Hypothalamus (tissue), 51 donors: Measurements from ENCODE around the gene ATXN1.
A peak's percentile ranks its signal among the peaks of the same experiment; 100 is the strongest.
"Not testable (repeated sequence)": the region's sequence is repeated elsewhere in the genome, so short reads cannot be mapped to it uniquely, and the experiment has no call there.

Experiments
- DNase-seq, 51 donors: peaks; one replicate each; lab custom pipeline; 2025; lab: John Stamatoyannopoulos, UW

The ATXN1 gene

DNA sequence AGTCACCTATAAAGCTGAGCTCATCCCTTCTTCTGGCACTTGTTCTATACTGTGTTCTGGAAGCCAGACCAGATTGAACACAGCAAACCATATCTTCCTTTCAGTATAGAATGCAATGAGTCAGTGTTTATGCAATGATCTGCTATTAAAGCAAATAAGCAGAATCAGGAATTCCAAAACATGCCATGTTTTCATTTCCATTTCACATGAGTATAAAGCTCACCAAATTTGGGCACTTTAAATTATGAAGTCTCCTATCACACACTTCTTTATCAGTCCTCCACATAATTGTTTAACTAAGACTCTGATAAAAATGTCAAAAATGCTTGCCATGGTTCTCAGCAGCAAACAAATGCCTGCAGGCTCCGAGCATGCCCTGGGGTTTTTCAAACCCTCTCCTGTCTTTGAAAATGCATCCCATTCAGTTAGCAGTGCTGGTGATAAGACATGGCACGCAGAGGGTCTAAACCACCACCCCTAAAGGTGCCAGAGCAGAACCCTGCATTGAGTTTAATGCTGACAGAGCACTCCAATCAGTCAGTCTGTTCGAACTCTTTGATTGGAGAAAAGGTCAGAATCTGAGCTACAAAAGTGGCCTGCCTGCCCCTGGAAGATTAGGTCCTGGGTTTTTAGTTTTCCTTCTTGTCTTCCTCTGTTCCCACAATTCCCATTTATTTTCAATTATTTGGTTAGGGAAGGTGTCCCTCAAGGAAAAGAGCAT, 288.8 kb downstream of the ATXN1 start:
- no peak for DNase-seq

DNA sequence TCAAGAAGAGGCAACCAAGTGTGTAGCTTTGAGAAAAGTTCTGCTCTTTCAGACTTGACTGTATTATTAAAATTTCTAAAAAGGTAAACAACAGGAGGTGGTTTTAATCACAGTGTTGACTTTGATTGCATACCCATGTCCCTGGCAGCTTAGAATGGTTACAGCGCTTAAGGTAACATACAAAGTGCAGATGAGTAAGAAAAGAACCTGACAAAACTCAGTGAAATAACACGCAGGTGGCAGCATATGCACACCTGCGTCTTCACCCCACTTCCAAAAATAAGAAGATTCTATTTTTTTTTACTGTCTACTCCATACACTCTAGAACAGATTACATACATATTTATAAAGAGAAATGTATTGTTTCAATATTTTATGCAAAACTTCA, 289.4 kb downstream of the ATXN1 start:
- no peak for DNase-seq

DNA sequence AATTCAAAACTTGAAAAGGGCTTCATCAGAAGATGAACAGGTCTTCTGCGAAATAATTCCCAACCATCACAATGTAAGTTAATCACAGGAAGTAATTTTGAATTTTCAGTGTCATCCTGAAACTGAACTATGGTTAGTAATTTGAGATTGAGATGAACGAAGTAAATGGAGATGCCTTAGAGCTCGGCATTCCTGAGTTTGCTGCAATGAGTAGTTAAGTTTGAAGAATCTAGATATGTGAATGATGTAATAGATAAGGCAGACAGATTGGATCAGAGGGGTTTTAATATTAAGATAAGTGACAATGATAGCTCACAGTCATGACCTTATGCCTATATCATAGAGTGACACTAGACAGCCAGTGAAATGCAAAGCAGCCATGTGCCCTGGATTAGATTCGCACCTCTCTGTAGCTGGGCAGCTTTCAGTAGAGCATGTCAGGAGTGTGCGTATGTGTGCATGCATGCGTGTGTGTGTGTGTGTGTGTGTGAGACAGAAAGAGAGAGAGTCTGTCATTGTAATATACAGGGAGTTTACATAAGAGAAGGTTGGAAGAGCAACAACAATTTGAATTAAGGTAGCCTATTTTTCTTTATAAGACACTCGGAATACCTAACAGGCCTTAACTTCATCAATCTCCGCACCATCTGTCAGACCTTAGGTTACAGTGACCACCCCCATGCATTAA, 289.9 kb downstream of the ATXN1 start:
- DNase-seq, result no peak

DNA sequence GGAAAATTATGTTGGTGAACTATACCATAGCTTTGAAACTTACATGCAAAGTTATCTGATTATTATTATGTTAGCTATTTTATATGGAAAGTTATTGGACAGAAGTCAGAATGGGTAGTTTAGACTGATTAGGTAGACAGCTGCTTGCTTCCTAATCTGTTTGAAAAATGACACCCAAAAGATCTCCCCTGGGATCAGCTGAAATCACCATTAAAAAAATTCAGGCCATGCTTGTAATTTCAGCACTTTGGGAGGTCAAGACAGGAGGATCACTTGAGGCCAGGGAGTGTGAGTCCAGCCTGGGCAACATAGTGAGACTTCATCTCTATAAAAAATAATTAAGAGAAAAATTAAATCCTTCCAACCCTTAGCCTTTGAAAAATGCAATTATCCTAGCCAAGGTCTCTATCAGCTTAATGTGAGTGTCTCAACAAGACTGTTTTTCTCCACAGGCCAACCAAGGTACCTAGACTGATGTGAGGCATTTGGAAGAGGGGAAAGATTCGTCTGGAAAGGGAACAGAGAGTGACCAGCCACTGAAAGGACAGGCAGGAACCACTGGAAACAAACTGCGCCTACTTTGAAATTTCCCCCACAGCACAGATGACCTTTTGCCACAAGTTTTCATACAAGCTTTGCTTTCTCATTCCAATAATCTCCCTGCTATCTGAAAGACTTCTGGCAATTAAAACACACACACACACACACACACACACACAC, 290.6 kb downstream of the ATXN1 start:
- DNase-seq, result no peak

DNA sequence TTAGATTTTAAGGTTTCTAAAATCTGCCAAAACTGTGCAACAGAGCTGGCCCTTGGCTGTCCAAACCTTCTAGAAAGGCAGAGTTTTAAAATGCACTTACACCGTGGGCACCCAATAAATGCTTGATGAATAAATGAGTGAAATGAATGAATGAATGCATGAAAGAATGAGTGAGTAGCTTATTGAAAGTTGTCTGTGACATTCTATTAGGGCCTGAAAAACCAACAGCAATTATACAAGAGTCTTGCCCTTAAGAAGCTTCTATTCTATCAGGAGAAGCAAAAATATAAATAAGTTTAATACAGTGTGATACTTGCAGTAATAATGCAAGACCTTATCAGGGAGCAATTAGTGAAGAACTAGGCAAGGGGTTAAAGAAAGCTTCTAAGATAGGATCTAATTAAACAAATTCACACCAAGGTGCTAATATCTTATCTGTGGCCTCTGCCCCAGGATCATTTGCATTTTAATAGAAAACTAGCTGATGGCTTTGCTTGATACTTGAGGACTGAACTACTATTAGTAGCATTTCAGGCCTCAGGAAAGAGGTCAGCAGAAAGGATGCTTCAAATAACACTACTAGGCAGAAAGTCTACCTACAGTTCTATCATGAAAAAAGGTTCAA, 292.2 kb downstream of the ATXN1 start:
- no peak for DNase-seq

DNA sequence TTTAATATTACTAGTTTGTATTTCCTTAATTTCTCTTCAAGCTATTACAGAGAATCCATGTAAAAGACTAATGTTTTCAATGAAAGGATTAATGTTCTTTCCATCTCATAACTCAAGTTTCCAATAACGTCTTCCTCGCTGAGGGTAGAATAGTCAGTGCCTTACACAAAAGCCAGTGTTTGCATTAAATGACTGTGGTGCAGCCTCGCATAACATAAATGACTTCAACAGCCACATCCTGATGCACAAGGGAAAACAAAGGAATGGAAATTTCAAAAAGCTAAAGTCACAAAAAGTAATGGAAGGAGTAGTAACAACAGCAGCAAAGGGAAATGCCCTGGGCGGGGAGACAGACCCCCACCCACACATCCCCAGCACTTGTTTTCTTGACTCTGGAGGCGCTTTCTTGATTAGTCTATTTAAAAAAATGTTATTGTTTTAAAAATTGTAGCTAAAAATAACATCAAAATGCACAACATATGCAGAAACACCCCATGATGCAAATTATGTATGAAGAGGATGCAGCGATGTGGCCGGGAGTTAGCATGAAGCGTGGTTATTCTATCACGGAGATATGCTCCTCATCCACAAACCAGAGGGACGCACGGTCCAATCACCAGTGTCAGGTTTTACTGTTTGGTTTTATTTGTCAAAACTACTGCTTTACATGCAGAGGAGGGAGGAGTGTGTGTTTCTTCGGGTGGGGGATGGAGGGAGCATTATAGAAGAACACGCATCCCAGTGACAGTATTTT, 294.3 kb downstream of the ATXN1 start:
- no peak for DNase-seq

DNA sequence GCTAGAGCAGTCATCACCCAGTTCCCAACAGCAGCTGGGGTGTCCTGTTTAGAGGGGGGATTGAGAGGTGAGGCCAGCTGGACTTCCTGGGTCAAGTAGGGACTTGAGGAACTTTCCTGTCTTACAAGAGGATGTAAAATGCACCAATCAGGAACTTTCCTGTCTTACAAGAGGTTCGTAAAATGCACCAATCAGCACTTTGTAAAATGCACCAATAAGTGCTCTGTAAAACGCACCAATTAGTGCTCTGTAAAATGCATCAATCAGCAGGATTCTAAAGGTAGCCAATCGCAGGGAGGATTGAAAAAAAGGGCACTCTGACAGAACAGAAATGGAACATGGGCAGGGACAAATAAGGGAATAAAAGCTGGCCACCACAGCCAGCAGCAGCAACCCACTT, 297.2 kb downstream of the ATXN1 start:
- no peak for DNase-seq

DNA sequence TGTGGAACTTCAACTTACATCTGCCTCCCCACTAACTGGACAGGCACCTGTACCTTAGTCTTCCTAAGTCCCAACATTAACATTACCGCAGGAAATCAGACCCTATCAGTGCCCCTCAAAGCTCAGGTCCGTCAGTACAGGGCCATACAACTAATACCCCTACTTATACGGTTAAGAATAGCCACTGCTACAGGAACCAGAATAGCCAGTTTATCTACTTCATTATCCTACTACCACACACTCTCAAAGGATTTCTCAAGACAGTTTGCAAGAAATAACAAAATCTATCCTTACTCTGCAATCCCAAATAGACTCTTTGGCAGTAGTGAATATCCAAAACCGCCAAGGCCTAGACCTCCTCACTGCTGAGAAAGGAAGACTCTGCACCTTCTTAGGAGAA, 298.0 kb downstream of the ATXN1 start:
- DNase-seq, result not testable (repeated sequence)

DNA sequence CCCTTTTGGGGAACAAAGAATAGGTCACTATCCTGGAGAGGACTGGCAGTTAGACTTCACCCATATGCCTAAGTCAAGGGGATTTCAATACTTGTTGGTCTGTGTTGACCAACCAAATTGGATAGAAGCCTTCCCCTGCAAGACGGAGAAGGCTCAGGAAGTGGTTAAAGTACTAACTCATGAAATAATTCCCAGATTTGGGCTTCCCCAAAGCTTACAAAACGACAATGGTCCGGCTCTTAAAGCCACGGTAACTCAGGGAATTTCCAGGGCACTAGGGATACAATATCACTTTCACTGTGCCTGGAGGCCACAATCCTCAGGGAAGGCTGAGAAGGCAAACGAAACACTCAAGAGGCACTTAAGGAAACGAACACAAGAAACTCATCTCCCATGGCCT, 299.8 kb downstream of the ATXN1 start:
- no peak for DNase-seq

DNA sequence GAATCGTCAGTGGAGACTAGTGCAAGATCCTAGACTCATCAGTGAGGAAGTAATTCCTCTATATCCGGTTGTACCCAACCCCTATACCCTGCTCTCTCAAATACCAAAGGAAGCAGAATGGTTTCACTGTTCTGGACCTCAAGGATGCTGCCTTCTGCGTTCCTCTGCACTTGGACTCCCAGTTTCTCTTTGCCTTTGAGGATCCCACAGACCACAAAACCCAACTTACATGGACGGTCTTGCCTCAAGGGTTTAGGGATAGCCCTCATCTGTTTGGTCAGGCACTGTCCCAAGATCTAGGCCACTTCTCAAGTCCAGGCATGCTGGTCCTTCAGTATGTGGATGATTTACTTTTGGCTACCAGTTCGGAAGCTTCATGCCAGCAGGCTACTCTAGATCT, 301.8 kb downstream of the ATXN1 start:
- not testable (repeated sequence) for DNase-seq

DNA sequence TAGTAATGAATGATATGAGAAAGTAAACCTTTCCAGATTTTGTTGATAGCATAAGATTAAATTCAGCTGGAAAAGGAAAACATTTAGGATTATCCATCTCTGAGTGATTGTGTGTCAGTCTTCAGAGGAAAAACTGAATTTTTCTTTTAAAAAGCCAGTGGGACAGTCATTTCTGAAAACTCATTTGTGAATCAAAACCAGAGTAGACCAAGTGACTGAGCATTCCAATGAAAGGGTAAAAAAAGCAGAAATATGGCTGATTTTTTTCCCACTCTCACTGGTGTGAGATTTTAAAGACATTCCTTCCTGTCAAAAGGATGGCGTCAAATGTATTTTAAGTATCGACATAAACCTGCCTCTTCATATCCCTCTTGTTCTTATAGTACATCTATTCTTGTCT, 308.9 kb downstream of the ATXN1 start:
- DNase-seq, result no peak

DNA sequence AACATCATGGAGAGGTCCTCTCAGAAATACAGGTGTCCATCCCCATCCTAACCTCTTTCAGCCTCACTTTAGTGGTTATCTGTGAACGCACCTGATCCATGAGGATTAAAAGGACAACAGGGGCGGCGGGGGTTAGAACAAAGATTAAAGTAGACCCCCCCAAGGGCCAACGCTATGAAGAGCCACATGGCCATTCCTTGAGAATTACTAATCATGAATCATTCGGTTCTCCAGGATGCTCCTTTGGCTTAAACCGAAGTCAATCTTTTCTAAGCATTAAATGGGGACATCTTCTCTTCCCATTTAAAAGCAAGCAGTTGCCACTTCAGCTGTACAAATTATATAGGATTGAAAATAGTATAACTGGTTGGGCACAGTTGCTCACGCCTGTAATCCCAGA, 310.4 kb downstream of the ATXN1 start:
- DNase-seq, result no peak

DNA sequence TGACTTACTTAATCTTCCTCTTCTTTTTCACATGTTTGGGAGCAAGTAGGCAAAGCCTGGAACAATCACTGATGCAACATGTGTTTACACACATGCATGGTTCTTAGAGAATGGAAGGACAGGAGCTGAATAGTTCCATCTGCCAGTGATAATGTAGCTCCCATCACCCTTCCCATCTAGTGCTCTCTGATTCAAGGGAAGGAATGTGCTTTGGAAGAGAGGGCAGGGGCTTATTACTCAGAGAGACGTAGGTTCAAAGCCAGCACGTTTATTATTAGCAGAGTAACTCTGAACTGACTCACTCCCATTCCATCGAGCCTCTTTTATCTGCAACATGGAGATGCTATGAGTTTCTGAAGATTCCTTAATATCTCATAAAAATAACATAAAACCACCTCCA, 311.0 kb downstream of the ATXN1 start:
- DNase-seq, result no peak

DNA sequence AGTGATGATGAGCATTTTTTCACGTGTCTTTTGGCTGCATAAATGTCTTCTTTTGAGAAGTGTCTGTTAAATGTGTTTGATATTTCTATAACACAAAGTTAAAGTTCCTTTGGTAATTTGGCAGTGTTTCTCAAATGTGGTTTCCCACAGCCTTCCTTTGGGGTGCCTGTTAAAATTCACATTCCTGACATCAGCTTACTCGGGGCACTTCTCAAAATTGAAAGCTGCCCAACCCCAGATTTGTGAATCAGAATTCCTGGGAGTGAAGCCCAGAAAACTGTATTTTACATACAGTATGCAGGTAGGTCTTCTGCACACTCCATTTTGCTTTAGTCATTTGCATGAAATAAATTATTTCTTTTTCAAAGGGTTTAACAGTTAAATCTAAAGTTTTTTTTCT, 315.0 kb downstream of the ATXN1 start:
- no peak for DNase-seq

DNA sequence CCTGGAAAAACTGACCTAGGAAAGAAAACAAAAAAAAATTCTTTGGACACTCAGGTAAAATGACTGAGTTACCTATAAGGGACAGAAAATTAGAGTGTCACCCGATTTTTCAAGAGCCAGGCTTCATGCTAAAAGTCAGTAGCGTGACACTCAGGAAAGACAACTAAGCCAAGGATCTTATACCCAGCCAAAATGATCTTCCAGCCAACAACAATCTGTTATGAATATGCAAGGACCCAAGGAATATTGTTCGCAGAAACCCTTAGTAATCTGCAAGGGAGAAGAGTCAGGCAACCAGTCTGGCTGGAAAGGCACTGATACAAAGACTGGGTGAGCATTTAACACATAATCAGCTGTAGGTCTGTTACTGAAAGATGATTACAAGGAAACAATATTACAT, 319.2 kb downstream of the ATXN1 start:
- no peak for DNase-seq

DNA sequence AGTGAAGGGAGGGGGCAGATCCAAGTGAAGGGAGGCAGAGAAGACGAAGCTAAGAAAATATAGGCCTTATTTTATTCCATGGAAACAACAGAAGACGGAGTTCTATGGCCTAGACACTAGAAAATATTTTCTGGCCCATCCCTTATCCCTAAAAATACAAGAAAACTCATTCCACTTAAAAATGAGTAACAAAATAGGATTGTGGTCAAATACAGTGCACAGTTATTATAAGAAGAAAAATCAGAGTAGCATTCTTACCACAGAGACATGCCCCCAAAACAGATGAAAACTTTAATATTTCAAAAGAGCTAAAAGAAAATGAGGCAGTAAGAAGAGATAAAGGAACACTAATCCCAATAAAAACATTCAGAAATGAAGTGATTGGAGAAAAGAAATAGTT, 320.0 kb downstream of the ATXN1 start:
- no peak for DNase-seq

DNA sequence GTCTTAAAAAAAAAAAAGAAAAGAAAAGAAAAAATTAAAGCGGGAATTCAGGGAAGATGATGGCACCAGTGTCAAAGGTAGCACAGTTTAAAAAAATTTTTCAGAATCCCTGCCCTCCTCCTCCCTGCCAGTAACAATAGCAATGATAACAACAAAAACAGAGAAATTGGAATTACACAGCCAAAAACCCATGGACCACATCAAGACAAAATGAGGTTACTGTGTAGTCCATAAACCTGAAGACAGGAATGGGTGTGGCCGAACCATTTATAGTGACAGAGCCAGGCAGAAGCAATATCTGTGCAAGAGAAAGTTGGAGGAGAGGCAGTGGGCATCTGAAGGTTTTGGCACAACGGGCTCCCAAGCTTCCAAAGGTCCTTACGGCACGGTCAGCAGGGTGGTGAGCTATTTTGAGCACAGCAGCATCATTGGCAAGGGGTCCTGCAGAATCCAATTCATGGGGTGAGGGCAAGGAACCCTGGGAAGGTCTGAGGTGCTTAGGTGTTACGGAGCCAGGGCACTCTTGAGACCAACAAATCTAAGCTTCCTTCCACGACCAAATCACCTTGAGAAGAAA, 320.5 kb downstream of the ATXN1 start:
- DNase-seq, result no peak

DNA sequence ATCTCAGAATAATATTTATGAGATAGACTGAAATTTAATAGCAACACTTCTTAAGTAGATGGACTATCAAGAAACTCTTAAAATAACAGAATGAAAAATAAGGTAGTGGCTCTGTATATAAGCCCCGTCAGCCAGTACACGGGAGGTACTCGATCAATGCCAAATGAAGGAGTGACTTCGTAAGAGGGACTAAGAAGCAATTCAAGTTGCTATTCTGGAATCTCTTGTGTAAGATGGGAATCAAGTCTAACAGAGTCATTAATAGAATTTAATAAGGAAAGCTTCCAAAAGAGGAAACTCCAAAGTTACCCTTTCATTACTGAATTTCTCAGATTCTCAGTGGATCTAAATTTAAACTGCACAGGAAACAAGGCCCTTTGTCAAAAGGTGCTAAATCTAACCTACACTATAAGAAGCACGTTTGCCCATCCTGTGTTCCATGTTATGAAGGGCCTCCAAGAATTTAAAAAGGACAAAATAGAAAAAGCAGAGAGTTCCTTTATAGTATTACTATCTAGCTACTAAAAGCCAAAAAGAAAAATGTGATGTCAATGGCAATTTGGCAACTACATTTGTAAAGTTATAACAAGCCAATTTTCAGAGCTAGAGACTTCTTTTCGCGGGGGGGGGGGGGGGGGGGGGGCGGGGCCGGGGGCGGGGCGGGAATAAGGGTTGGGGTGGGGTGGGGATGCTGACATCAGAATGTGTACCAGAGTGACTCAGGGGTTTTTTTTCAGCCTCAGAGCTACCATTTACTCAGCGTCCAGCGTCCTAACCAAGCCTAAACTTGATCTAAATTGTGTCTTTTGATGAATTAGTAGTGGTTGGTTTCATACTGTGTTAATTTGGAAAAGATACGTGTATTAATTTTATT, 322.3 kb downstream of the ATXN1 start:
- peak in 1 of 51 donors; percentile 10 for DNase-seq

DNA sequence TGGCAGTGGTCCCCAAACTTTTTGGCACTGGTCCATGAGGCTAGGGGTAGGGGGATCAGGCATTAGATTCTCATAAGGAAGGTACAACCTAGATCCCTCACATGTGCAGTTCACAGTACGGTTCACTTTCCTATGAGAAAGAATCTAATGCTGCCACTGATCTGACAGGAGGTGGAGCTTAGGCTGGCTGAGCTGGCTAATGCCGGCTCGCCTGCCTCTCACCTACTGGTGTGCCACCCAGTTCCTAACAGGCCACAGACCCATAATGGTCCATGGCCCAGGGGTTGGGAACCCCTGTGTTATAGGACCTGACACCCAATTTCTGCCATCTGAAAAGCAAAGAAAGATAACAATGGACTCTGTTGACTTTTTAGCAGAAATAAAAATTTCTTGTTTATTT, 323.3 kb downstream of the ATXN1 start:
- DNase-seq, result no peak
